ENCODE results near the gene HYKK. TPM values are rescaled to one million over a fixed set of nuclear protein-coding genes. Genes with fewer than 3 reads are reported as not detected.

The HYKK gene
- total and polyA plus RNA-seq, 2 of the 13 experiments (the other 11 are each of a cell fraction or from before 2014, with no cell fraction given), result 3.5 to 5.4 TPM

DNA sequence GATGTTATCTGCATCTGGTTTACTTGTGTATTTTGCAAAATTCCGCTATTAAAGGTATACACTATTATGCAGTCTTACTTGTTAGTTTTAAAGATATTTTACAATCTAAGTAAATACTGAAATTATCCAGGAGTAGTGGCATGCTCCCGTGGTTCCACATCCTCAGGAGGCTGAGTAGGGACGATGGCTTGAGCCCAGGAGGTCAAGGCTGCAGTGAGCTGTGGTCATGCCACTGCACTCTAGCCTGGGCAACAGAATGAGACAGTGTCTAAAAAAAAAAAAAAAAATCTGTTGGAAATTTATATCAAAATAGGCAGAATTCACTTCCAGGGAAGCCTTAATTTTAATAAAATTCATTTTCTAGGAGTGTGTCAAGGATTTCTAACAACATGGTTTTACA is 27.7 kb upstream of the HYKK start (continued):
- TF ChIP-seq ZFAT (CRISPR knock-in tag; conservative IDR thresholded peaks at IDR 0.05) (no peak), ZNF333 (CRISPR knock-in tag; IDR thresholded peaks at IDR 0.05; ENCODE audit: borderline replicate concordance) (no peak)

- Histone ChIP-seq H2AFZ (ENCODE audit: low read length) (no peak overlapping the region), H3K9me3 (ENCODE audit: low read length) (no peaks in the 10 kb centered on the region), H3K79me2 (ENCODE audit: insufficient read depth, low read length) (no peaks in the 10 kb centered on the region), H3K4me3 (replicated peaks in 1 of 3; ENCODE audit: insufficient read depth in 1 of 3, low read depth in 2 of 3, low read length in 3 of 3) (no peak overlapping the region), H4K20me1 (ENCODE audit: insufficient read depth, low read length) (no peaks in the 10 kb centered on the region), H3K9ac (ENCODE audit: insufficient read depth, low read depth, low read length) (no peak overlapping the region), H3K36me3 (replicated peaks in 1 of 2; ENCODE audit: control insufficient read depth in 1 of 2, insufficient read depth in 2 of 2, low read length in 2 of 2) (peaks cover 17 to 49% of the 10 kb centered on the region in 2 experiments), H3K4me2 (ENCODE audit: low read depth, low read length) (no peak overlapping the region), H3K27ac (ENCODE audit: extremely low read length, insufficient read depth, low read length) (no peak overlapping the region), H3K27me3 (ENCODE audit: control insufficient read depth in 1 of 2, insufficient read depth in 2 of 2, low read length in 2 of 2) (no peaks in the 10 kb centered on the region), H3K4me1 (ENCODE audit: insufficient read depth, low read length) (no peaks in the 10 kb centered on the region)
- CTCF ChIA-PET (ENCODE audit: low intra/inter-chr PET ratio, low total read pairs), result interaction anchor here (2.1 kb wide), 1 partner anchor 173 kb away, joined by 16 read pairs; no protein-coding TSS in a partner anchor
- POLR2A ChIA-PET, result interaction anchor here (1.2 kb wide), 1 partner anchor 44 kb away, joined by 3 read pairs; the partner anchor contains the start of gene IREB2
- no peak for ATAC-seq
- BruUV-seq (replicated peaks), result no TSS peak
- intact Hi-C loops (cut with micrococcal nuclease; ENCODE audit: unreplicated experiment), result loop anchor here (1.0 kb wide), 1 partner anchor 174 kb away; no protein-coding TSS in a partner anchor
- no peak for DNase-seq (ENCODE audit: low spot score)
- in situ Hi-C loops (cut with HindIII; ENCODE audit: extremely low pct_ligation_motif_present, low pct_unique_long_range_greater_than_20kb), result loop anchor here (10.0 kb wide), 1 partner anchor 177 kb away; no protein-coding TSS in a partner anchor
- no peak for FAIRE-seq
- 91% methylated on average over 7 of the region's 7 CpGs for WGBS (ENCODE audit: low lambda C conversion rate)
- TF ChIP-seq GATAD1 (CRISPR knock-in tag; IDR thresholded peaks at IDR 0.05) (no peak), ZSCAN12 (CRISPR knock-in tag; IDR thresholded peaks at IDR 0.05) (no peak), REL (CRISPR knock-in tag; conservative IDR thresholded peaks at IDR 0.05) (no peak), ZKSCAN8 (CRISPR knock-in tag; IDR thresholded peaks at IDR 0.05; ENCODE audit: borderline replicate concordance) (no peak), ZNF720 (CRISPR knock-in tag; IDR thresholded peaks at IDR 0.05) (no peak), ETS1 (CRISPR knock-in tag; IDR thresholded peaks at IDR 0.05) (no peak), ZNF615 (CRISPR knock-in tag; IDR thresholded peaks at IDR 0.05; ENCODE audit: borderline replicate concordance) (no peak), NCOR1 (IDR thresholded peaks at IDR 0.05; ENCODE audit: borderline replicate concordance, low read length) (no peak), ELF4 (CRISPR knock-in tag; IDR thresholded peaks at IDR 0.05; ENCODE audit: borderline replicate concordance) (no peak), YEATS2 (CRISPR knock-in tag; IDR thresholded peaks at IDR 0.05; ENCODE audit: borderline replicate concordance) (no peak), ZNF549 (CRISPR knock-in tag; IDR thresholded peaks at IDR 0.05) (no peak), CC2D1A (CRISPR knock-in tag; IDR thresholded peaks at IDR 0.05) (no peak), NFE2 (CRISPR knock-in tag; IDR thresholded peaks at IDR 0.05) (no peak), ZNF790 (CRISPR knock-in tag; IDR thresholded peaks at IDR 0.05; ENCODE audit: borderline replicate concordance) (no peak)
- TF ChIP-seq, protein P1, sequence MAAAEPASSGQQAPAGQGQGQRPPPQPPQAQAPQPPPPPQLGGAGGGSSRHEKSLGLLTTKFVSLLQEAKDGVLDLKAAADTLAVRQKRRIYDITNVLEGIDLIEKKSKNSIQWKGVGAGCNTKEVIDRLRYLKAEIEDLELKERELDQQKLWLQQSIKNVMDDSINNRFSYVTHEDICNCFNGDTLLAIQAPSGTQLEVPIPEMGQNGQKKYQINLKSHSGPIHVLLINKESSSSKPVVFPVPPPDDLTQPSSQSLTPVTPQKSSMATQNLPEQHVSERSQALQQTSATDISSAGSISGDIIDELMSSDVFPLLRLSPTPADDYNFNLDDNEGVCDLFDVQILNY (CRISPR knock-in tag; conservative IDR thresholded peaks at IDR 0.05), result no peak
- TF ChIP-seq, protein P2, sequence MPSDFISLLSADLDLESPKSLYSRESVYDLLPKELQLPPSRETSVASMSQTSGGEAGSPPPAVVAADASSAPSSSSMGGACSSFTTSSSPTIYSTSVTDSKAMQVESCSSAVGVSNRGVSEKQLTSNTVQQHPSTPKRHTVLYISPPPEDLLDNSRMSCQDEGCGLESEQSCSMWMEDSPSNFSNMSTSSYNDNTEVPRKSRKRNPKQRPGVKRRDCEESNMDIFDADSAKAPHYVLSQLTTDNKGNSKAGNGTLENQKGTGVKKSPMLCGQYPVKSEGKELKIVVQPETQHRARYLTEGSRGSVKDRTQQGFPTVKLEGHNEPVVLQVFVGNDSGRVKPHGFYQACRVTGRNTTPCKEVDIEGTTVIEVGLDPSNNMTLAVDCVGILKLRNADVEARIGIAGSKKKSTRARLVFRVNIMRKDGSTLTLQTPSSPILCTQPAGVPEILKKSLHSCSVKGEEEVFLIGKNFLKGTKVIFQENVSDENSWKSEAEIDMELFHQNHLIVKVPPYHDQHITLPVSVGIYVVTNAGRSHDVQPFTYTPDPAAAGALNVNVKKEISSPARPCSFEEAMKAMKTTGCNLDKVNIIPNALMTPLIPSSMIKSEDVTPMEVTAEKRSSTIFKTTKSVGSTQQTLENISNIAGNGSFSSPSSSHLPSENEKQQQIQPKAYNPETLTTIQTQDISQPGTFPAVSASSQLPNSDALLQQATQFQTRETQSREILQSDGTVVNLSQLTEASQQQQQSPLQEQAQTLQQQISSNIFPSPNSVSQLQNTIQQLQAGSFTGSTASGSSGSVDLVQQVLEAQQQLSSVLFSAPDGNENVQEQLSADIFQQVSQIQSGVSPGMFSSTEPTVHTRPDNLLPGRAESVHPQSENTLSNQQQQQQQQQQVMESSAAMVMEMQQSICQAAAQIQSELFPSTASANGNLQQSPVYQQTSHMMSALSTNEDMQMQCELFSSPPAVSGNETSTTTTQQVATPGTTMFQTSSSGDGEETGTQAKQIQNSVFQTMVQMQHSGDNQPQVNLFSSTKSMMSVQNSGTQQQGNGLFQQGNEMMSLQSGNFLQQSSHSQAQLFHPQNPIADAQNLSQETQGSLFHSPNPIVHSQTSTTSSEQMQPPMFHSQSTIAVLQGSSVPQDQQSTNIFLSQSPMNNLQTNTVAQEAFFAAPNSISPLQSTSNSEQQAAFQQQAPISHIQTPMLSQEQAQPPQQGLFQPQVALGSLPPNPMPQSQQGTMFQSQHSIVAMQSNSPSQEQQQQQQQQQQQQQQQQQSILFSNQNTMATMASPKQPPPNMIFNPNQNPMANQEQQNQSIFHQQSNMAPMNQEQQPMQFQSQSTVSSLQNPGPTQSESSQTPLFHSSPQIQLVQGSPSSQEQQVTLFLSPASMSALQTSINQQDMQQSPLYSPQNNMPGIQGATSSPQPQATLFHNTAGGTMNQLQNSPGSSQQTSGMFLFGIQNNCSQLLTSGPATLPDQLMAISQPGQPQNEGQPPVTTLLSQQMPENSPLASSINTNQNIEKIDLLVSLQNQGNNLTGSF (CRISPR knock-in tag; IDR thresholded peaks at IDR 0.05), result no peak
Measured at GRCh38 chr15:78481917-78482316, 25.5 kb upstream of the HYKK start.

Measured in HepG2 (cell line).